ENCODE results near the gene CADM1. TPM values are rescaled to one million over a fixed set of nuclear protein-coding genes. Genes with fewer than 3 reads are reported as not detected.

CADM1 gene
- total RNA-seq, 6 experiments from 2014 or later, result 21.1 to 56.7 (median 30.6) TPM

- H3K9me3 ChIP-seq, result no peaks in the 10 kb centered on the region
- DNase-seq (no peak), ATAC-seq (no peak)
- H3K27me3 ChIP-seq, result no peaks in the 10 kb centered on the region
- no peak for TF ChIP-seq CTCF (IDR thresholded peaks at IDR 0.05)
- TF ChIP-seq POLR2A (IDR thresholded peaks at IDR 0.05), result no peak
- intact Hi-C loops (cut with DNase I), result no loop called here
- no peak overlapping the region for H3K4me3 ChIP-seq
- whole genome bisulfite sequencing (ENCODE audit: insufficient coverage, low coverage, low lambda C conversion rate, missing lambda C conversion rate), result 90% methylated on average over 11 of the region's 14 CpGs
- no peaks in the 10 kb centered on the region for H3K36me3 ChIP-seq
- no peak overlapping the region for H3K27ac ChIP-seq
- H3K4me1 ChIP-seq, result peaks cover 0 to 16% (median 0%) of the 10 kb centered on the region in 4 donors
Observed at GRCh38 chr11:115178705-115179104, 325.5 kb downstream of the CADM1 start.

- intact Hi-C loops (cut with DNase I), result no loop called here
- H3K36me3 ChIP-seq, result no peaks in the 10 kb centered on the region
- TF ChIP-seq POLR2A (IDR thresholded peaks at IDR 0.05), result no peak
- TF ChIP-seq CTCF (IDR thresholded peaks at IDR 0.05), result no peak
- no peak overlapping the region for H3K27ac ChIP-seq
- no peaks in the 10 kb centered on the region for H3K27me3 ChIP-seq
- no peaks in the 10 kb centered on the region for H3K9me3 ChIP-seq
- no peaks in the 10 kb centered on the region for H3K4me1 ChIP-seq
- H3K4me3 ChIP-seq, result no peak overlapping the region
- DNase-seq, result no peak
- no peak for ATAC-seq
- WGBS (ENCODE audit: insufficient coverage, low coverage, low lambda C conversion rate, missing lambda C conversion rate), result 87% methylated on average over 19 of the region's 19 CpGs
Observed at GRCh38 chr11:115173136-115173535, 331.1 kb downstream of the CADM1 start.

- Histone ChIP-seq H3K9me3 (no peaks in the 10 kb centered on the region), H3K36me3 (no peaks in the 10 kb centered on the region), H3K27me3 (no peaks in the 10 kb centered on the region), H3K4me3 (no peak overlapping the region), H3K27ac (no peak overlapping the region), H3K4me1 (no peaks in the 10 kb centered on the region)
- TF ChIP-seq CTCF (IDR thresholded peaks at IDR 0.05) (peak; percentile 43 to 74 (median 68)), POLR2A (IDR thresholded peaks at IDR 0.05) (no peak)
- 36% methylated on average over 7 of the region's 8 CpGs for WGBS (ENCODE audit: insufficient coverage, low coverage, low lambda C conversion rate, missing lambda C conversion rate)
- DNase-seq (no peak), ATAC-seq (peak in 2 of 4 donors; percentile 17 to 46)
- intact Hi-C loops (cut with DNase I), result no loop called here
Observed at GRCh38 chr11:115170133-115170815, 333.9 kb downstream of the CADM1 start.

- 75% methylated on average over 4 of the region's 4 CpGs for WGBS (ENCODE audit: insufficient coverage, low coverage, low lambda C conversion rate, missing lambda C conversion rate)
- Histone ChIP-seq H3K9me3 (no peaks in the 10 kb centered on the region), H3K4me3 (no peak overlapping the region), H3K27ac (no peak overlapping the region), H3K36me3 (no peaks in the 10 kb centered on the region), H3K27me3 (no peaks in the 10 kb centered on the region), H3K4me1 (no peaks in the 10 kb centered on the region)
- DNase-seq (no peak), ATAC-seq (no peak)
- TF ChIP-seq CTCF (IDR thresholded peaks at IDR 0.05) (no peak), POLR2A (IDR thresholded peaks at IDR 0.05) (no peak)
- intact Hi-C loops (cut with DNase I), result no loop called here
Observed at GRCh38 chr11:115169251-115169650, 335.0 kb downstream of the CADM1 start.

Measured in right lobe of liver (tissue), 6 donors.